ENCODE results near the gene PKP1.

The PKP1 gene

GRCh38 chr1:201376107-201376463 is 92.8 kb downstream of the PKP1 start:
- no peaks in the 10 kb centered on the region for H3K9me3 ChIP-seq (ENCODE audit: insufficient read depth, low read depth, low read length)
- peak overlapping the region; percentile 98 for H3K27ac ChIP-seq (ENCODE audit: low read depth, low read length)
- peaks cover 36% of the 10 kb centered on the region for H3K4me1 ChIP-seq (ENCODE audit: insufficient read depth, low read length)
- 23% methylated on average over 4 of the region's 4 CpGs for WGBS
- H3K9ac ChIP-seq (ENCODE audit: low read depth, low read length): peak overlapping the region; percentile 69
- no peaks in the 10 kb centered on the region for H3K27me3 ChIP-seq (ENCODE audit: insufficient read depth, low read length)
- H3K4me3 ChIP-seq (ENCODE audit: low read length): peak overlapping the region; percentile 20; the same call in 1 of the 2 replicates
- no peaks in the 10 kb centered on the region for H3K36me3 ChIP-seq (ENCODE audit: insufficient read depth, low read length)

GRCh38 chr1:201376464-201377374 is 93.4 kb downstream of the PKP1 start:
- Histone ChIP-seq H3K27ac (ENCODE audit: low read depth, low read length) (peak overlapping the region; percentile 98), H3K27me3 (ENCODE audit: insufficient read depth, low read length) (no peaks in the 10 kb centered on the region), H3K9me3 (ENCODE audit: insufficient read depth, low read depth, low read length) (no peaks in the 10 kb centered on the region), H3K36me3 (ENCODE audit: insufficient read depth, low read length) (no peaks in the 10 kb centered on the region), H3K9ac (ENCODE audit: low read depth, low read length) (peak overlapping the region; percentile 69), H3K4me3 (ENCODE audit: low read length) (peak overlapping the region; percentile 36), H3K4me1 (ENCODE audit: insufficient read depth, low read length) (peaks cover 35% of the 10 kb centered on the region)
- 16% methylated on average over 11 of the region's 11 CpGs for WGBS

- Histone ChIP-seq H3K4me1 (ENCODE audit: insufficient read depth, low read length) (peaks cover 33% of the 10 kb centered on the region), H3K36me3 (ENCODE audit: insufficient read depth, low read length) (no peaks in the 10 kb centered on the region), H3K27ac (ENCODE audit: low read depth, low read length) (peak within 1 kb of the TSS; percentile 98), H3K9me3 (ENCODE audit: insufficient read depth, low read depth, low read length) (no peaks in the 10 kb centered on the region), H3K4me3 (ENCODE audit: low read length) (peak within 1 kb of the TSS; percentile 36), H3K9ac (ENCODE audit: low read depth, low read length) (peak within 1 kb of the TSS; percentile 69), H3K27me3 (ENCODE audit: insufficient read depth, low read length) (no peaks in the 10 kb centered on the region)
- WGBS: 74% methylated on average over 7 of the region's 9 CpGs
Measured at GRCh38 chr1:201377611-201378092, 94.3 kb downstream of the PKP1 start, which contains the start of gene TNNT2. Gene TNNT2 (minus strand): TSS chr1:201377680. CDS start chr1:201373254, 4,426 bp downstream.

- 92% methylated on average over 6 of the region's 6 CpGs for WGBS
- Histone ChIP-seq H3K9ac (ENCODE audit: low read depth, low read length) (no peak overlapping the region), H3K9me3 (ENCODE audit: insufficient read depth, low read depth, low read length) (no peaks in the 10 kb centered on the region), H3K27ac (ENCODE audit: low read depth, low read length) (no peak overlapping the region), H3K4me1 (ENCODE audit: insufficient read depth, low read length) (peaks cover 33% of the 10 kb centered on the region), H3K36me3 (ENCODE audit: insufficient read depth, low read length) (no peaks in the 10 kb centered on the region), H3K4me3 (ENCODE audit: low read length) (no peak overlapping the region), H3K27me3 (ENCODE audit: insufficient read depth, low read length) (no peaks in the 10 kb centered on the region)
Measured at GRCh38 chr1:201378804-201379203, 95.5 kb downstream of the PKP1 start.

- no peak overlapping the region for H3K27ac ChIP-seq (ENCODE audit: low read depth, low read length)
- 91% methylated on average over 9 of the region's 9 CpGs for WGBS
- H3K4me3 ChIP-seq (ENCODE audit: low read length): no peak overlapping the region
- H3K4me1 ChIP-seq (ENCODE audit: insufficient read depth, low read length): peaks cover 24% of the 10 kb centered on the region
- no peaks in the 10 kb centered on the region for H3K27me3 ChIP-seq (ENCODE audit: insufficient read depth, low read length)
- no peaks in the 10 kb centered on the region for H3K9me3 ChIP-seq (ENCODE audit: insufficient read depth, low read depth, low read length)
- no peaks in the 10 kb centered on the region for H3K36me3 ChIP-seq (ENCODE audit: insufficient read depth, low read length)
- H3K9ac ChIP-seq (ENCODE audit: low read depth, low read length): no peak overlapping the region
Measured at GRCh38 chr1:201379733-201380242, 96.5 kb downstream of the PKP1 start.

- no peaks in the 10 kb centered on the region for H3K27me3 ChIP-seq (ENCODE audit: insufficient read depth, low read length)
- no peaks in the 10 kb centered on the region for H3K36me3 ChIP-seq (ENCODE audit: insufficient read depth, low read length)
- no peak overlapping the region for H3K4me3 ChIP-seq (ENCODE audit: low read length)
- H3K9me3 ChIP-seq (ENCODE audit: insufficient read depth, low read depth, low read length): no peaks in the 10 kb centered on the region
- WGBS: 92% methylated on average over 7 of the region's 7 CpGs
- peaks cover 11% of the 10 kb centered on the region for H3K4me1 ChIP-seq (ENCODE audit: insufficient read depth, low read length)
- no peak overlapping the region for H3K27ac ChIP-seq (ENCODE audit: low read depth, low read length)
- no peak overlapping the region for H3K9ac ChIP-seq (ENCODE audit: low read depth, low read length)
Measured at GRCh38 chr1:201381130-201381529, 97.8 kb downstream of the PKP1 start.

All from HUES64 (cell line).